Fibroblast of the conjunctiva (primary cell): ENCODE data around the gene SLC8A2.
"Not testable (repeated sequence)": the region's sequence is repeated elsewhere in the genome, so short reads cannot be mapped to it uniquely, and the experiment has no call there.

Source experiments
- DNase-seq: peaks from one replicate; pipeline ENCODE4 v3.0.0-alpha.2; 2010; ENCODE audit warnings: low read depth

The SLC8A2 gene

GRCh38 chr19:47487551-47488515, 16.1 kb upstream of the SLC8A2 start:
- no peak for DNase-seq

DNA sequence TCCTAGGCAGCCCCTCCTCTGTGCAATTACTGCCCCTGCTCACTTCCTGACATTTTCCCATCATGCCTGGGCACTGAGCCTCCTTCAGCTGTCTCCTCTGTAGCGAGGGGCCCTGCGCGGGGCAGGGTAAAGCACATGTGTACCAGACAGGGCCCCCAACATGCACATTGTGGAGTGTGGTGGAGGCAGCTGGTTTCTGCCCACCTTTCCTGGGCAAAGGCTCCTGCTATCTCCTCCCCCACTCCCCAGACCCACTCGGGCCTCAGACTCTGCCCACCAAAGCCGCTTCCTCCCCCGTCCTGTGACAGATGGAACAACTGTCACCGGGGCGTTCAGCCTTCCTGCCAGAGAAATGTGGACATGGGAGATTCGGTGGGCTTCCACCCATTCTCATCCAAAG, 15.2 kb upstream of the SLC8A2 start:
- no peak for DNase-seq

DNA sequence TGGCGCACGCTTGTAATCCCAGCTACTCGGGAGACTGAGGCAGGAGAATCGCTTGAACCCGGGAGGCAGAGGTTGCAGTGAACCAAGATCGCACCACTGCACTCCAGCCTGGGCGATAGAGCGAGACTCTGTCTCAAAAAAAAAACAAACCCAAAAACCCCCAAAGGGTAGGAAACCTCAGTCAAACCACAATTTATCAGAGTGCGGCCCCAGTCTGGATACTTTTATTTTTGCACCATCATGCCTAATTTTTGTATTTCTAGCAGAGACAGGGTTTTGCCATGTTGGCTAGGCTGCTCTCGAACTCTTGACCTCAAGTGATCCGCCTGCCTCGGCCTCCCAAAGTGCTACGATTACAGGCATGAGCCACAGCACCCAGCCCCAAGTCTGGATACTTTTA, 14.5 kb upstream of the SLC8A2 start:
- DNase-seq, result not testable (repeated sequence)

- DNase-seq, result no peak
These were observed 13.5 kb upstream of the SLC8A2 start for GRCh38 chr19:47485210-47485609.

DNA sequence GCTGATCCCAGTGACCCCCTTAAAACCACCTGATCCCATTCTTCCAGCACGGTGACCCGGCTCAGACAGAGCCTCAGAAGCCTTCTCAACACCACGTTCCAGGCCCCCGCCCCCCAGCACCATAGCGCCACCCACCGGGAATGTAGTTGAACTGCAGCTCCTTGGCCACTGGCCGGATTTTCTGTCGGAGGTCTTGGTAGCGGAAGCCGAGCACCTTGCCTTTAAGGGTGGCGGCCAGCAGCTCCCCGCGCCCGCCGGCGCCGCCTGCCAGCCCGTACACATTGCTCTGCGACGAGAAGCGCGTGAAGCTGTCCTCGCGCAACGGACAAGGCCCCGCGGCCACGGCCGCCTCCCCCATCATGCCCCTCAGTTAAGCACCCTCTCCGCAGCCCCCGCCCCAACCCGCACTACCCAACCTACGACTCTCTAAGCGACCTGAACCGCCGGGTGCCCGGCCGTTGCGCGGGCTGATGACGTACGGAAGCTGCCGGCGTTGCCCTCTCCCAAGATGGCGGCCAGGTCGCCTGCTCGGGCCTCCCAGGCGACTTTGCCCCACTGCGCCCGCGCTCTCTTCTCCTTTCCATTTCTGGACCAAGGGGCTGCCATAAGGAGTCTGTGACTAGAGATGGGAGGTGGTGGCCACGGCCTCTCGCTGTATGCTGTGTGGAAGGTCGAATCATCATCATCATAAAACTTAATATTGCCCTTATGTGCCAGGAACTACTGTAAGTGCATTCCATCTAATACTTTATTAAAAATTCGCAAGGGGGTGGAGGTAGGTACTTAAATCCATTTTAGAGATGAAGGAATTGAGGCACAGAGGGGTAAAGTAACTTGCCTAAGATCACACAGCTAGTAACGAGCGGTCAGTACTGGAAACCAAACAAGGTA, 12.4 kb upstream of the SLC8A2 start, which contains the start of gene KPTN:
Gene KPTN (minus strand): TSS at position 420 of the 891 bp plus-strand sequence. CDS start 59 bp downstream, at position 361.
- DNase-seq, result peak; percentile 82

DNA sequence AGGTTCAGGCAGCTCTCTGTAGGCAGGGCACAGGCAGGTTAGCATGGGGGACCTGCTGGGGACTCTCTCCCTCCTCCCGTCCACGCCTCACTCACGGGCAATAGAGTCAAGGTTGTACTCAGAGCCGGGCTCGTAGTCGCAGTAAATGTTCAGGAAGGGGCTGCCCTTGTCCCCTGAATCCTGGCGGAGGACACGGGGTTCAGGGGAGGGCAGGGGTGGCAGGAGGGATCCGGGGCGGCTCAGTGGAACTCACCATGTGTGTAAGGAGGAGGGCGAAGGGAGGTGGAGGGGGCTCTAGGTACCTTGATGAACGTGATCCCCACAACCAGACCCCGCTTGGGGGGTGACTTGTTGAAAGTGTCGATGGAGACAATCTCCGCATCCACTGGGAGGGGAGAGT, 11.5 kb upstream of the SLC8A2 start:
- DNase-seq, result no peak

GRCh38 chr19:47481460-47482052, 9.9 kb upstream of the SLC8A2 start:
- no peak for DNase-seq

DNA sequence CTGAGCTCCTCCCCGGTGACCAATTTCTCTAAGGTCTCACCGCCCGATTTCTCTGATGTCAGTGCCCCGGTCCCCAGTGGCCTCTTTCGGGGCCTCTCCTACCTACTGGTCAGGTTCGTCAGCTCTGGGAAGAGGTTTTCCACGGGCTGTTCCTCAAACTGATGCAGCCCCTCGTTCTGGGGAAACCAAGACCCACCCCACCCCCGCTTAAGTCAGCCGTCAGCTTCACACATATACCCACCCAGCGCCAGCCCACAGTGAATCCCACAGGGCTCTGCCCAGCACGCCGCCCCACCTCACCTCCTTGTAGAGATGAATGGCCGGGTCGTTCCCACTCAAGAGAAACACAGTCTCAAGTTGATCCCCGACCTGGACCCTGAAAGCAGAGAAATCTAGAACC, 9.0 kb upstream of the SLC8A2 start:
- no peak for DNase-seq

GRCh38 chr19:47479701-47480503, 8.2 kb upstream of the SLC8A2 start:
- DNase-seq, result no peak

GRCh38 chr19:47476438-47476972, 4.8 kb upstream of the SLC8A2 start:
- no peak for DNase-seq

DNA sequence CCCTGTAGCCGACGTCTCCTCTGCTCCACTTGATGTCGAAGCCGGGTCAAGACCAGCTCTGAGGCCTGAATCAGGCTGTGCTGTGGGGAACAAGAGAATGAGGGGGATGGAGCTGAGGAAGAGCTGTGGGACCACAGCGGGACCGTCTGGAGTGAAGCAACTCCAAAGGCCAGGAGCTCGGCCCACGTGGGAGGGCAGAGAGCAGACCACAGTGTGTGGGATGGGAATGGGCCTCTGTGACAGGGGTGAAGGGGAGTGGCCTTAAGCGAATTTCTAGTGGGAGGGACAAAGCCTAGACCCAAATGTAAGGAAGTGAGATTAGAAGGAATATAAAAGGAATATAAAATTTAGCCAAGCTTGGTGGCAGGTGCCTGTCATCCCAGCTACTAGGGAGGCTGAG, 3.8 kb upstream of the SLC8A2 start:
- DNase-seq, result no peak

GRCh38 chr19:47473336-47473735, 1.6 kb upstream of the SLC8A2 start:
- no peak for DNase-seq

- DNase-seq, result no peak
These were observed 336 bp downstream of the SLC8A2 start for GRCh38 chr19:47471381-47471732.

- no peak for DNase-seq
These were observed 1.1 kb downstream of the SLC8A2 start for GRCh38 chr19:47470447-47471195.

GRCh38 chr19:47469719-47470118, 2.0 kb downstream of the SLC8A2 start:
- no peak for DNase-seq

DNA sequence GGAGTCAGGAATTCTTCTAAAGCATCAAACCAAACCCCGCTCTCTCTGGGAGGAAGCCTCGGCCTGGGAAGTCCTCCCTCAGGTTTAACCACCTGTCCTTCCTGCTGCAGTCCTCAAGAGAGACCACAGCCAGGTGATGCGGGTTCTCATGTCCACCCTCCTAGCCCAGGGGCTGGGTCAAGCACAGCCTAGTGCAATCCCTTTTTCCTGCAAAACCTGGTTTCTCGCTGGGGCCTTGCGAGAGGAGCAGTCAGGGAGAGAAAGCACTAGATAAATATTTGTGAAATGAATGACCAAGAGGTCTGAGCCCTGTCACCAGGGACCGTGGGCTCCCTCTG, 2.4 kb downstream of the SLC8A2 start:
- DNase-seq, result no peak

GRCh38 chr19:47467914-47468313, 3.8 kb downstream of the SLC8A2 start:
- no peak for DNase-seq

DNA sequence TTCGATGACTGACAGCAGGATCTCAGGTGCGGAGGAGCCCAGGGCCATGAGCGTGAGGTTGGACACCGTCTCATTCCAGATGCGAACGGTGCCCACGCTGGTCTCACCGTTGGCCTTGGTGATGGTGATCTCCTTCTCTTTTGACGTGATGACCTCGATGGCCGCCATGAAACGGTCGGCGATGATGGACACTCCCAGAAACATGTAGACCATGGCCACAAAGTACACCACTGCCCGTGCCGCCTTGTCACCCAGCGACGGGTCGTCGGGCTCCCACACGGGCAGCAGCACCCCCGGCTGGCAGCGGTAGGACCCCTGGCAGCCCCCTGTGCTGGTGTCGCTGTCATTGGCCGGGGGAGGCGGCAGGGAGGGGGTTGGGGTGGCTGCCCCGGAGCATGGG, 5.7 kb downstream of the SLC8A2 start:
- no peak for DNase-seq

GRCh38 chr19:47464675-47465419, 6.8 kb downstream of the SLC8A2 start:
- no peak for DNase-seq

GRCh38 chr19:47461876-47462275, 9.8 kb downstream of the SLC8A2 start:
- no peak for DNase-seq
